Stimulated activated CD8-positive, alpha-beta memory T cell treated with anti-CD3 and anti-CD28 coated beads, Interleukin-15, amount 100 ng/mL, for 48 hours (primary cell): ENCODE measurements around the gene CSTF1.
"Not testable (repeated sequence)": the region's sequence is repeated elsewhere in the genome, so short reads cannot be mapped to it uniquely, and the experiment has no call there.

ENCODE experiments used
- DNase-seq, 2 donors: peaks; one replicate each; pipeline ENCODE4 v3.0.0-alpha.2; 2020; ENCODE audit warnings: low read depth in 2 of 2

The CSTF1 gene

DNA sequence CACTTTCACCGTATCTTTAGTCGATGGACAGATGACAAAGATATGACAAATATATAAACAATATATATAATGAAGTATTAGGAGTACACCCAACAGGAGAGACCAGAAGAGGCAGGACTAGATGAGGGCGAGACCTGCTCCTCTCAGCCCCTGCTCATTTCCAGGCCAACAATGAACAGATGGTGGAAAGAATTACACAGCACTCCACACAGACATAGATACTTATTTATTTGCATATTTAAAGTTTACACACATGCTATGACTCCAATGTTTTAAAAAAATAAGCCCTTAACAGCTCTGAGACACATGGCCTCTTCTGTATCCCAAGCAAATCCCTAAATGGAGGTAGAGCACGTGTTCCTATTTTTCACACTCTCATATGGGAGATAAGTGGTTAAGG is 23.3 kb upstream of the CSTF1 start:
- no peak for DNase-seq

DNA sequence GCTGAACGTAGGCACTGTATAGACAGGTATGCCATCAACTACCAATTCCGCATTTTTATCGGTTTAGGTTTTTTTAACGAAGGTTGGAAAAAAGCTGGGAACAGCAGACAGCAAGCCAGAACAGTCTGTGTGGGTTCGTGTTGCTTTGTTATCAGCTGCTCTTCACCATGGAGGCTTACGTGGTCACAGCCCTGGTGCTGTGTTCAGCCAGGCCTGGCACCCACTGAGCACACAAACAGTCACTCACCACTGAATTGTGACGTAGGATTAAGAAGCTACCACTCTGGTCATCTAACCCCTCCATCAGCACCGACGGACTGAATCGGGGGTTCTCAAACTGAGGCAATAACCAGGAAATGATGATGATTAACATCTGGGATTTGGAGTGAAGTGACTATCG is 20.5 kb upstream of the CSTF1 start:
- DNase-seq = no peak

DNA sequence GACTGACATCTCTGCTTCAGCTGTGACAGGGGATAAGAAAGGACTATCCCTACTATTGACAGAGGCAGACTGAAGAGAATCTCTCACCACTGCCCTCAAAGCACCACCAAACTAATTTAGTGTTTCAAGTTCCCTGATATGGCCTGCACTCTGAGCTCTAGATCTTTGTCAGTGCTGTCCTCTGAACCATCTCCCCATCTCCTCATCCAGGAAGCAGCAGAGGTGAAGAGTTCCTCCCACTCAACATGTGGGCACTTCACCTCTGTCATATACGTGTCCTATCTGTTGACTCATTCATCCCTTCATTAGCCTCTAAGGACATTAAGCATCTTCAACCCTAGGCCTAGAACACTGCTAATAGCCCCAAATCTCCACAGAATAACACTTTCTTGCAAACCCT is 19.6 kb upstream of the CSTF1 start:
- DNase-seq = no peak

DNA sequence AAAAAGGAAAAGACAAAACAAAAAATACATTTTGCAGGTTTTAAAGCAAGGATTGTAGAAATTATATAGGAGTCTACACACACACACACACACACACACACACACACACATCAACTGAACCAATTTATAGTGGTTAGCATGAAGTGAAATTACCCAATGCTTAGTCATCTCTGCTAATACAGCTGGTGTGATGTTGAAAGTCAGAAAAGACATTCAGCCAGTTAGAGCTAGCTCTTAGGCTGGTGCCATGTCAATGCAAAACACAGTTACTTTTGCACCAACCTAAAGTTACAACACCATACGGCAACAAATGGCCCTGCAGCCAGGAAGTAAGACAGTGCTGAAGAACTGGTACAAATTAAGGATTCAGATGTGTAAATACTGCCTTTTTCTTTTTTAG is 18.5 kb upstream of the CSTF1 start:
- no peak for DNase-seq

DNA sequence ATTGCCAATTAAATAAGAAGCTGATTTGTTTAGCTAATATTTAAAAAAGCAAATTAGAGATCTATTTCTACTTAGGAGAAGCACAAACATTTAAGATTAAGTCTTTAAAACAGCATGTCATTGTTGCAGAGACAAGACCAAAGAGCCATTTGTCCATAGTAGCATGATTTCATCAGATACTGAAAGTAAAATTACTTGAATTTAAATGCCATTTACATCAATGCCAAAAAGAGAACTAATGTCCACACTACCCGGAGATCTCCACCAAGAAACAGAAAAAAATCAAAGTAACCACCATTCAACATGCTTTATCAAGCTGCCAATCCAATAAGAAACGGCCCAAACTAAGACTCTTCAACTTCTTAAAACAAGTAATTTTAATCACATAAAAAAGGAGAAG is 16.1 kb upstream of the CSTF1 start:
- no peak for DNase-seq

DNA sequence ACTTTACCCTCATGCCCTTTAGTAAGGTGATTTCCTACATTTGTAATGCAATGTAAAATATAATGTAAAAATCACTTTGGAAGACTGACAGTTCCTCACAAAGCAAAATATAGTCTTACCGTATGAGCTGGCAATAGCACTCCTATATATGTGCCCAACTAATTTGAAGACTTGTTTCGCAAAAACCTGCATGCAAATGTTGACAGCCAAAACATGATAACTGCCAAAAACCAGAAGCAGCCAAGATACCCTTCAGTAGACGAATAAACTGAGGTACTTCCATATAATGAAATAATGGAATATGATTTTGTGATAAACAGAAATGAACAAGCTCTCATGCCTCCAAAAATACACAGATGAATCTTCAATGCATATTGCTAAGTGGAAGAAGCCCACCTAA is 14.1 kb upstream of the CSTF1 start:
- DNase-seq = no peak

DNA sequence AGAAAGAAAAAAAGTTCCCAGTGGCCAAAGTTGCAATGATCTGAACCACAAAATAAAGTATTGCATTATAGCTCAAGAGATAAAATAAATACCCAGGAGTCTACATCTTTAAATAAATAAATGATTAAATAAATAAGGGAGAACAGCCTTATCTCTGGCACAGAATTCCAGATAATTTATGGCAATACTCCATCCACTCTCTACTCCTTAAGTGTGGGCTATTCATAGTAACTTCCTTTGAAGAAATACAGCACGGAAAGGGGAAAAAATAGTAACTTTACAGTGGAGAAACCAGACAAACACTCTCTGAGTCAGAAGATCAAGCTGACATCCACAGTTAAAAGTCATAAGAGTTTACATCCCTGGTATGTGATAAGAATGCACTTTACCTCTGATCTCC is 12.1 kb upstream of the CSTF1 start:
- no peak for DNase-seq

DNA sequence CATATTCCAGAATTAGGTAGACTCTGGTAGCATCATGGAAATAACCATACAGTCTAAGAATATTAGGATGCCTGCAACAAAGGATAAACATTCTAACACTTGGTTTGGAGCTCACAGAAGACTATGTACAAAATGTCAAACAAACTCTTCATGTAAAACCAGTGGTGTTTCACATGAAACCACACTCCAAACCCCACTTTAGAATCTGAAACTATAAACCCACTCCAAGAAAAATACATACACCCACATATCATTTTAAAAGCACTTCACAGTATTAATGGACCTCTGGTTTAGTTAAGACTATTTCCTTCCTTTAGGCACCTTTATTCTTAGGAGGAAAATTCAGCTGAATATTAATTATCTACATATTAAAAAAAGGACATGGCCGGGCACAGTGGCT is 10.9 kb upstream of the CSTF1 start:
- DNase-seq = no peak

DNA sequence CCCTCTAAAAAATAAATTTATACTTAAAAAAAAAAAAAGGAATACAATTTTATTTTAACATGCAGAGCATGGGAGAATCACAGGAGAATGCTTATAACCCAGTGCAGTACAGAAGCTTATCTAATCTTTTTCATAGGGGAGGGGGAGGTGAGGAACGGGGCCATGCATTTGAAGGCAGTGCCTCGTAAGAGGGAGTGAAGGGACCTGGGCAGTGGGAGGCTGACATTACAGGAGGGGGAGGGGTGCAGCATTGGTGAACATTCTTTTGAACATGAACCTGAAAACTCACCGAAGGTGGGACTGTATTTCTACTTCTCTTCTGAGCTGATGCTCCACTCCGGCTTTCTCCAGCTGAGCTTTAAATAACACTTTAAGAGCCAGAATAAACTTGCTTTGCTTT is 9.7 kb upstream of the CSTF1 start:
- DNase-seq = no peak

DNA sequence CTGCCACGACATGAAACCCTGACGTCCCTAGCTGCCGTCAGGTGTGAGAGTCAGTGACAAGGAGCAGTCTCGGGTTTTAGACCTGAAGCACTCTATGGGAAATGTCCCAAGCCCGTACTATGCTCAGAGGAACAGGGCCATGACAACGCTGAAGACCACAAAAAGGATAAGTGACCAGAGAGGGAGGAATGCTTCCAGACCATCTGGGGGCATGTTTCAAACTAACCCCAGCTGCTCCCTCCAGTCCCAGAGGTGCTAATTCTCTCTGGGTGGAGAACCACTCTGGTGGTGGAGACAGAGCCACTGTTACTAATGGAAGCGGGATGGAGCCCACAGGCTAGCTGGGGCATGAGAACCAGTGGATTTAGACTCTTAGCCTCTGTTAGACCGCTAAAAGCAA is 9.1 kb upstream of the CSTF1 start:
- DNase-seq = no peak

DNA sequence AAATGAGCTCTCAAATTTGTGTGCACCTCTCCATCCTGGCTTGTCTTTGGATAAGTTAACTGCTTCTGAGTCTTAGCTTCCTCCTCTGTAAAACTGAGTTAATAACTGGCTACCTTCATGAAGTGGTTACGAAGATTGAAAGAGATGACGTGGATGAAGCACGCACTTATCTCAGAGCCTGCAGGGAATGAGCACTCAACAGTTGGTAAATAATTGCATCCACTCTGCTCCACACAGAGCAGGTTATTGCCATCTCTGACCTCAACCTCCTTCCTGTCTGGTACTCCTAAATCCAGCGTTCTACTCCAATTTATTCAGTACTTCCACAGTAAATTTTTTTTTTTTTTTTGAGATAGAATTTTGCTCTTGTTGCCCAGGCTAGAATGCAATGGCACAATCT is 7.3 kb upstream of the CSTF1 start:
- DNase-seq = no peak

DNA sequence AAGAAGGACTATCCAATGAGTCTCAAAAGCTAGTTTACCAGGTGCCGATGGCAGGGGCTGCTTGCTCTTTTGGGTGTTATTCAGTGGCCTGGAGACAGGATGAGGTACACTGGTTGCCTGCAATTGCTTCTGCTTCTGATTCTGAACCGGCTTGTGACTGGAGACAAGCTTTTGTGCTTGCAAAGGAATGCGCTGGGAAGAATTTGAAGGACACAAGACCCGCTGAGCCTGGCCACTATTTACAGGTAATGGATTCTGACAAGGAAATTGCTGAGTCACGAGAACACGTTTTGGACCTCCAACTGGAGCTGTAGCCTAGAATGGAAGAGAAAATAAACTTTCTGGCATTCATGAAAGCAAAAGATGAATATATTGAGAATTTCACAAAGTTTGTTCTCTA is 6.2 kb upstream of the CSTF1 start:
- DNase-seq = no peak

DNA sequence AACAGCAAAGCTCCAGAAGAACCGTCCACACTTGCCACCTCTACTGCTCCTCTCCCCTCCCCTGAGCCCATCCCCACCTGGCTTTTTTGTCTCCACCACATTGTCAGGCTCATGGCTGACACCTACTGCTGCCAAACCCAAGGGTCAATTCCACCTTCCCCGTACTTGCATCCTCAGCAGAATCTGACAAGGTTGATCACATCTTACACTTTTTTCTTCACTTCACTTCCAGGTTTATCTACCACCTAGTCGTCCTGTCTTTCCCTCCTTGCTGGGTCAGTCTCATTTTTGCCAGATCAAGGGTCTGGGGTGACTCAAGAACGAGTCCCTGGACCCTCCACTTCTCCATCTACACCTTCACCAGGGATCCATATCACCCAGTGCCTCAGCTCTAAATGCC is 3.6 kb upstream of the CSTF1 start:
- no peak for DNase-seq

DNA sequence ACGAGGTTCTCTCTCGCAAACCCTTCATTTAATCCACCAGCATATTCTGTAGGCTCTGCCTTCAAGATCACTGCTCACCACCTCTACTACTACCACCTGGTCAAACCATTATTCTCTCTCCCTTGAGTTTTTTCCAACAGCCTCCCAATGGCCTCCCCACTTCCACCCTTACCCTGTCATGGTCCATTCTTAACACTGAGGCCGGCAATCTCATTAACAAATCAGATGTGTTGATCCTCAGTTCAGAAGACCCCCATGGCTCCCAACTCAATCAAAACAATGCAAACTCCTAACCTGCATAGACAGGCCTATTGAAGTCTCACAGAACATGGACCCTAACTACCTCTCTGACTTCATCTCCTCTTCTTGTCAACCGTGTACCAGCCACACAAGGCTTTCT is 2.6 kb upstream of the CSTF1 start:
- DNase-seq = no peak

DNA sequence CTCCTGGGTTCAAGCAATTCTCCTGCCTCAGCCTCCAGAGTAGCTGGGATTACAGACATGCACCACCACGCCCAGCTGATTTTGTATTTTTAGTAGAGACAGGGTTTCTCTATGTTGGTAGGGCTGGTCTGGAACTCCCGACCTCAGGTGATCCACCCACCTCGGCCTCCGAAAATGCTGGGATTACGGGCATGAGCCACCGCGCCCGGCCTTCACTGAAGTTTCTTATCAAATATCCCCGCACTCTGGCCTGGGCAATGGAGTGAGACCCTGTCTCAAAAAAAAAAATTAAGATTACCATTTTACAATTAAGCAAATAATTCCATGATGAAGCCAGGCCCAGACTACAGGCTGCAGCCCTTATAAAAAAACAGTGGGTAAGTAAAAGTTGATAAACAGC is 2.0 kb upstream of the CSTF1 start:
- not testable (repeated sequence) for DNase-seq

DNA sequence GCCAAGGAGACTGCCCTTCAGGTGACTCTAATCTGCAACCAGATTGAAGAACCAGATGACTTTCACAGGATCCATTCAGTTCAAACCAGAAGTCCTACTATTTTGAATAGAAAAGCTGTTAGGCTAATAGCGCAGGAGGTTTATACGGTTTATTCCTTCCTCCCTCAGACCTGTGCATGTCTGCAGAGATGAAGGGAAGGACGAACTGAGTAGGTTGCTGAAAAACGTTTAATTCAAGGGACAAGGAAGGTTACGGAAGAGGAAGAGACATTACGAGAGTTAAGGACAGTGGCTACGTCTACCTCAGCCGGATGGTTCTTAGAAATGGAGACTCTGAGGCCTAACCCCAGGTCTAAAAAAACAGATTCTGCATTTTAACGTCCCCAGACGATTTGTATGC is 1.4 kb upstream of the CSTF1 start:
- no peak for DNase-seq

DNA sequence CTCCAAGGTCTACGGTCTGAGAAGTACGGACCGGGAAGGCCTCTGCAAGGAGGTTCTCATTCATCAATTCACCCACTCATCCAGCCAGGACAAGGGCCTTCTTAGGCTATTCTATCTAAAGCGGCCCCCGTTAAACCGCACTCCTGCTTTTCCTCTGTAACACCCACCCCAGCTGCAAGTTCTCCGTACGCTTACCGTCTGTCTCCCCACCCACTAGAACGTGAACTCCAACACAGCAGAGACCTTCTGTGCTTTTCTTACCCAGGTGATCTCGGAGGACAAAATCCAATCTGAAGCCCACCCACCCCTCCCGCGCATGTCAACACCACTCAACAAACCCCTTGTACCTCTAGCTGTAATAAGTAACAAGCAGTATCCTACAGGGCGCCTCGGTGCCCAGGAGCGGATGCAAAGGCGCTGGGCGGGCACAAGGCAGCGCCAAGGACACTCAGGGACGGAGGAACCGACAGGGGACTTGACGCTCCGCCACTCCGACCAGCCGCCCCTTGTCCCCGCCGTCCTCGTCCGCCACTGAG is 781 bp upstream of the CSTF1 start:
- no peak for DNase-seq

DNA sequence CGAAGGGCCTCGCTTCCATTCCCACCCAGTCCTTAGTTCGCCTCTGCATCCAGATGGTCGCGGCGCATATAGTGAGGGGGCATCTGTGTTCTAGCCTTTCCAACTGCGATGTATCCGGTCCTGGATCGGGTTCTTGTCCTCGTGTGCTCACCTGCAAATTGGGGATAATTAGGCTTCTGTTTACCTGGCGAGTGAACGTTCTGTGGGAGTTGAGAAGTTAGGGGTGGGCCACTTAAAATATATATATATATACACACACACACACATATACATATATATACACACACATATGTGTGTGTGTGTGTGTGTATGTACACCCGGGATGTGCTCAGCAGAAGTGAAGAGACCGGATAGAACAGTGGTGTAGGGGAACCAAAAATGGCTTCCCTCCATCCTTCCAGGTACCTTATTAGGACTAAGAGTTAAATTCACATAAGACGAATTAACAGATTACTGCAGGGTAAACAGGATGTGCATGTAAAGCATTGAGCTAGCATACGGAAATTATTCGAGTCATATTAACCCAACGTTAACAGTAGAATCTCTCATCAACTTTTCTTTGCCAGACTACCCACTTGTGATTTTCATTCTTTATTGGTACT is 537 bp downstream of the CSTF1 start:
- DNase-seq = no peak

DNA sequence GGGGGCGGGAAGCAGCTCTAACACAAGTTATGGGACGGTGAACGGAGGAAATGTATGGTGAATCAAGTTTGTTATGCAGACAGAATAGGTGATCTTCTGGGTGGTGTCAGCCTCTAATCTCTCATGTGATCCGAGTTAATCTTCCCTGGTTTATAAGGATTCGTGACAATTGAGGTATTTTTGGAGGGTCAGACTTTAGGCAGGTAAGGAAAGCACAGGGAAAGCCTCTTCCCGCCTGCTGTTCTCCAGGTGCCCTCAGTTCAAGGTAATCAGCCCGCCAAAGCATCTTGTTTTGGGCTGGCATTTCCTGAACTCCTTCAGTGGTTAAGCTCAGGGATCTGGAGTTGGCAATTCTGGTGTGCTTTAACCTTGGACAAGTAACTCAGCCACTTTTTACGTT is 1.2 kb downstream of the CSTF1 start:
- DNase-seq = no peak

DNA sequence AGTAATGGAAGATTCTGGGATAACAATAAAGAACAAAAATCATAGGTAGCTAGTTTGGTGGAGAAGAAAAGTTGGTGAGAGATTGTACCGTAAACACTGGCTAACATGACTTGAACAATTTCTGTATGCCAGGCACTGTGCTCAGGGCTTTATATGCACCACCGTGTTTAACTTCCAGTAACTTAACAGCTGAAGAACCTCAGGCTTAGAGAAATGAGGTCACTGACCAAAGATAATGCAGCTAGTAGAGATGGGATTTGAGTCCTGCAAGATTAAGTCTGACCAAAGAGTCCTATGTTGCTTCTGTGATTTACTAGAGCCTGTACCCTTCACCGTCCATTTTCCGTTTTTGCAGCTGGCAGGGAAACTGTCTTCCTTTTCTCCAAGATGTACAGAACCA is 2.7 kb downstream of the CSTF1 start:
- DNase-seq = no peak

DNA sequence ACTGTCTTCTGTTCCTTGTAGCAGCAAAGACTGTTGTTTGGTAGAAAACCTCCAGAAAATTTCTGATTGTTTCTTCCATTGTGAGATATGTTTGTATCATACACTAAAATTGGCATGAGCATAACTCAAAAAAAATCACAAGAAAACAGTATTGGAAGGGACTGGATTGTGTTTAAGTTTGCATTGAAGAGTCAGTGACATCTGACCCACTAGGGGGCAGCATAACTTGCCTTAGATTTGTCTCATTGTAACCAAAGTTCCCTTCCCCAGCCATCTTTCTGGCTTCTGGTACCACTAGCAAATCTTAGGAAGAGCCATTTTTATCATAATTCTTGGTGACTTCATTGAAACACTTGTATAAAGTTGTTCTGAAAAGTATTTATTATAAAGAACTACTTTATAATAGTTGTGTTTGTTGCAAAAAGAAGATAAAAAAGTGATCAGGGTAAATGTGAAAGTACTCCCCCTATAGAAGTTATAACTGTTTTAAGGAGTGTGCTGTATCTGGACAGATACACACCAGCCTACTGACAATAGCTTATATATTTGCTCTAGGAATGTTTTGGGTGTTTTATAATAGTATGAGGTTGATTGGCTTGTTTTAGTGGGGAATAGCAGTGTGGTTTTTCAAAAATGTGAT is 7.7 kb downstream of the CSTF1 start:
- DNase-seq = no peak

DNA sequence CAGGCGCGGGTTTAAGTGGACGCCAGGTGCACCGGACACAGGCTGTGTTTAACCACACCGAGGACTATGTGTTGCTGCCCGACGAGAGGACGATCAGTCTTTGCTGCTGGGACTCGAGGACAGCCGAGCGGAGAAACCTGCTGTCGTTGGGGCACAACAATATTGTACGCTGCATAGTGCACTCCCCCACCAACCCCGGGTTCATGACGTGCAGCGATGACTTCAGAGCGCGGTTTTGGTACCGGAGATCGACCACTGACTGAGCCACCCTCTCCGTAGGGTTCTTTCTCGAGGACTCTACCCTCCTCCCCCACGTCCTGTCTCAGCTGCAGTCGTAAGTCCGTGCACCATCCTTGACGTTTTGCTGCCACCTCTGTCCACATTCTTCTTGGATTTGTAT is 11.0 kb downstream of the CSTF1 start:
- DNase-seq = no peak

DNA sequence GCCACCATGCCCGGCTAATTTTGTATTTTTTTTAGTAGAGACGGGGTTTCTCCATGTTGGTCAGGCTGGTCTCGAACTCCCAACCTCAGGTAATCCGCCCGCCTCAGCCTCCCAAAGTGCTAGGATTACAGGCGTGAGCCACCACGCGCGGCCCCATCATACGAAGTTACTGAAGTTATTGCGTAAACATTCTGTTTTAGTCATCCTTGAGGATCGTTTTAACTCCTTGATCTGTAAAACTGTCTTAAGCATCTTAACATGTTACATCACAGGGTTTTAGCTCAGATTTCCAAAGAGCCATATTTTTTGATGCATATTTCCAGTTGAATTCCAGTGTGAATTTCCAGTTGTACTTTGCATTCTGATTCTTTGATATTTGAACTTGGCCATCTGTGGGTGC is 12.9 kb downstream of the CSTF1 start:
- not testable (repeated sequence) for DNase-seq

DNA sequence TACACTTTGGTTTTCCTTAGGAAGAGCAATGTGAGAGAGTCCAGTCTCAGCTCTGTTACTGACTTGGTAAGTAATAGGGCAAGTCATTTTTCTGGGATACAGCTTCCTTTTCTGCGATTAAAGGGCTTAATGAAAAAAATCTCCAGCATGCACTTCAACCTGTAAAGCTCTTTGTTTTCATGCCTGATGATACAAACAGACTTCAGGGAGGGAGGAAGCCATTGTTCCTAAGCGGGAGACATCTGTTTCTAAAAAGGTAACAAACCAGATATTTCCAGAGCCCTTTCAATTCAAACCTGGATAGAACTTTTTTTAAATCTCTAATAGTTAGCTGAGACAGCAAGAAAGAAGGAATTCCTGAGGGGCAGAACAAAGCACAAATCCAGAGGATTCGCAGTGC is 14.5 kb downstream of the CSTF1 start:
- DNase-seq = no peak
